Lower leg skin (tissue), 3 donors: ENCODE results near the gene APBB2.

Experiments
- CTCF ChIP-seq, 3 donors: fragments of 450-650 bp; IDR thresholded peaks; one replicate each; pipeline ENCODE4 v1.5.1; 2016; ENCODE audit warnings: antibody characterized with exemption in 3 of 3, mild to moderate bottlenecking in 3 of 3, moderate library complexity in 2 of 3
- POLR2A ChIP-seq, 2 donors: fragments of 450-650 bp; IDR thresholded peaks; one replicate each; pipeline ENCODE4 v1.6.1; 2016 to 2017; ENCODE audit warnings: antibody characterized with exemption in 2 of 2, mild to moderate bottlenecking in 1 of 2, moderate library complexity in 1 of 2

GRCh38 chr4:41157009-41157408 is 57.3 kb downstream of the APBB2 start:
- TF ChIP-seq CTCF (IDR thresholded peaks at IDR 0.05) (no peak), POLR2A (IDR thresholded peaks at IDR 0.05) (no peak)
